H1 (cell line): Measurements from ENCODE around the gene SYT2.

Experiments
- CBX8 ChIP-seq: fragments of 300-800, 300-1000 bp; sonication (generic); IDR thresholded peaks from 2 replicates; pipeline ENCODE4 v1.7.1; 2016; ENCODE audit warnings: low read depth, low read length, borderline replicate concordance
- MAFK ChIP-seq: IDR thresholded peaks from 2 replicates; pipeline ENCODE4 v1.6.1; 2012; ENCODE audit warnings: low read depth, mild to moderate bottlenecking, improper control_type of control experiment, low read length

DNA sequence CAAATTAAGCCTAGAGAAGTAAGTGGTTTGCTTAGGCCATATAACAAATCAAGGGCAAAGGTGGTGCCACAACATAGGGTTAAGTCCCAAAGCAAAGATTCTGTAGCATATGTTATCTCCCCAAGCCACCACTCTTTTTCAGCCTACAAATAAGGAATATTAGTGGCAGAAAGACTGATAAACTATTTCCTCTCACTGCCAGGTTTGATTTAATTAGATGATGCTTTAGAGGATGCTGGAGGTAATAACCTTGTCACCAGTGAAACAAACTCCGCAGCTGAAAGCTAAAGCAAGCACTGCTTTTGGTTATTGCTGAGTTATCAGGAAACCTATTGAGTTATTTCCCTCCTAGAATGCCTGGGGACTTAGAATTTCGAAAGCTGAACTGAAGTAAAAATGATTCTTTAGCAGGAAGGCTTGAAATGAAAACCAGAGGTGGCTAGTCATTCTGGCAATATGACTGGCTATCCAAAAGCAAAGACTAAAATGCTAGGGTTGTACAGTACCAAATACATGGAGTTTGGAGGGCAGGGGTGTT lies 145.2 kb downstream of the SYT2 start:
- TF ChIP-seq CBX8: no peak
- no peak for TF ChIP-seq MAFK
